Cardiac muscle cell (in vitro differentiated cells and primary cell): Measurements from ENCODE around the gene SP140. TPM values are rescaled to one million over a fixed set of nuclear protein-coding genes. Genes with fewer than 3 reads are reported as not detected.

ENCODE experiments used
- DNase-seq, 2 donors: peaks; one replicate each; pipeline versions ENCODE4 v3.0.0 to v3.0.0-alpha.2; 2010 to 2017; ENCODE audit warnings: low read depth in 1 of 2, low spot score in 1 of 2
- H3K27ac ChIP-seq: fragments of 200-600 bp; sonication (generic); 2 replicates; pipeline ENCODE4 v1.5.1; 2016
- H3K27me3 ChIP-seq: fragments of 200-600 bp; sonication (generic); 2 replicates; pipeline ENCODE4 v1.6.0; 2016; ENCODE audit warnings: control low read depth
- H3K36me3 ChIP-seq: fragments of 200-600 bp; sonication (generic); 2 replicates; pipeline ENCODE4 v1.5.1; 2016; ENCODE audit warnings: control low read depth
- H3K4me1 ChIP-seq: fragments of 200-600 bp; sonication (generic); 2 replicates; pipeline ENCODE4 v1.8.1; 2017; ENCODE audit warnings: low read depth, mild to moderate bottlenecking, mixed run types
- H3K4me3 ChIP-seq: fragments of 200-600 bp; sonication (generic); 2 replicates; pipeline ENCODE4 v1.5.1; 2016; ENCODE audit warnings: mild to moderate bottlenecking
- H3K9me3 ChIP-seq: fragments of 200-600 bp; sonication (generic); 2 replicates; pipeline ENCODE4 v1.5.1; 2017; ENCODE audit warnings: low read depth, mild to moderate bottlenecking, control low read depth
- CTCF ChIP-seq: IDR thresholded peaks from 2 replicates; pipeline ENCODE4 v1.5.1; 2012; ENCODE audit warnings: low read depth, mild to moderate bottlenecking, low read length
- polyA plus RNA-seq: library from polyadenylated mRNA; unstranded; fragments of >200 nt; fragmentation: Nextera tagmentation; extraction: Ambion mirVana; gene quantifications from 2 replicates; pipeline ENCODE4 v1.2.1, GENCODE V29; 2016
- total RNA-seq: library from RNA; depleted of rRNA; stranded (reverse); fragments of >200 nt; gene quantifications from 2 replicates; pipeline ENCODE4 v1.2.3, GENCODE V29; 2016

Gene SP140
- total and polyA plus RNA-seq, 2 experiments from 2014 or later: 0.12 to 0.53 TPM

- H3K9me3 ChIP-seq: no peaks in the 10 kb centered on the region
- no peak overlapping the region for H3K27ac ChIP-seq
- TF ChIP-seq CTCF: no peak
- H3K27me3 ChIP-seq: no peaks in the 10 kb centered on the region
- H3K4me3 ChIP-seq: no peak overlapping the region
- H3K36me3 ChIP-seq: no peaks in the 10 kb centered on the region
- peak in 1 of 2 donors; percentile 6 for DNase-seq
- no peaks in the 10 kb centered on the region for H3K4me1 ChIP-seq
These were observed 9.3 kb downstream of the SP140 start for GRCh38 chr2:230234845-230235244.

- no peak for DNase-seq
- no peak for TF ChIP-seq CTCF
These were observed 18.7 kb downstream of the SP140 start for GRCh38 chr2:230244211-230244610.

GRCh38 chr2:230246206-230246605 lies 20.7 kb downstream of the SP140 start:
- Histone ChIP-seq H3K4me1 (no peaks in the 10 kb centered on the region), H3K9me3 (no peaks in the 10 kb centered on the region), H3K27me3 (no peaks in the 10 kb centered on the region), H3K36me3 (no peaks in the 10 kb centered on the region), H3K4me3 (no peak overlapping the region), H3K27ac (no peak overlapping the region)
- no peak for TF ChIP-seq CTCF
- DNase-seq: no peak

More at GRCh38 chr2:230244211-230244610, 18.7 kb downstream of the SP140 start:
- no peaks in the 10 kb centered on the region for H3K36me3 ChIP-seq
- no peak overlapping the region for H3K4me3 ChIP-seq
- H3K4me1 ChIP-seq: no peaks in the 10 kb centered on the region
- no peaks in the 10 kb centered on the region for H3K27me3 ChIP-seq
- no peaks in the 10 kb centered on the region for H3K9me3 ChIP-seq
- H3K27ac ChIP-seq: no peak overlapping the region

- no peaks in the 10 kb centered on the region for H3K27me3 ChIP-seq
- no peaks in the 10 kb centered on the region for H3K36me3 ChIP-seq
- no peaks in the 10 kb centered on the region for H3K9me3 ChIP-seq
- H3K4me1 ChIP-seq: no peaks in the 10 kb centered on the region
- H3K27ac ChIP-seq: no peak overlapping the region
- no peak overlapping the region for H3K4me3 ChIP-seq
- DNase-seq: no peak
- no peak for TF ChIP-seq CTCF
These were observed 24.7 kb downstream of the SP140 start for GRCh38 chr2:230250231-230250630.

GRCh38 chr2:230254152-230254881 lies 28.8 kb downstream of the SP140 start:
- no peak for TF ChIP-seq CTCF
- H3K9me3 ChIP-seq: no peaks in the 10 kb centered on the region

More at GRCh38 chr2:230254152-230254881, 28.8 kb downstream of the SP140 start:
- DNase-seq: no peak
- no peaks in the 10 kb centered on the region for H3K4me1 ChIP-seq
- H3K27ac ChIP-seq: no peak overlapping the region
- no peak overlapping the region for H3K4me3 ChIP-seq
- H3K27me3 ChIP-seq: no peaks in the 10 kb centered on the region
- no peaks in the 10 kb centered on the region for H3K36me3 ChIP-seq
